Head of caudate nucleus (tissue), 42 donors: ENCODE results near the gene MYO1A.

Experiments
- DNase-seq, 42 donors: peaks; one replicate each; pipeline versions ENCODE4 v3.0.0 to v3.0.0-alpha.2; 2020 to 2021; ENCODE audit warnings: mixed read lengths in 7 of 42
- intact Hi-C: fragments of 100-400 bp; cut with DNase I; formaldehyde crosslinking; loops from one replicate; pipeline ENCODE4 v1.15.0; 2022

The MYO1A gene

GRCh38 chr12:57049890-57050289, at the start of gene MYO1A:
Gene MYO1A (minus strand): TSS chr12:57050129. CDS start chr12:57048323, 1,806 bp downstream.
- no peak for DNase-seq
- intact Hi-C loops, result no loop called here

GRCh38 chr12:57099047-57099714, 49.3 kb upstream of the MYO1A start:
- intact Hi-C loops, result no loop called here
- no peak for DNase-seq

DNA sequence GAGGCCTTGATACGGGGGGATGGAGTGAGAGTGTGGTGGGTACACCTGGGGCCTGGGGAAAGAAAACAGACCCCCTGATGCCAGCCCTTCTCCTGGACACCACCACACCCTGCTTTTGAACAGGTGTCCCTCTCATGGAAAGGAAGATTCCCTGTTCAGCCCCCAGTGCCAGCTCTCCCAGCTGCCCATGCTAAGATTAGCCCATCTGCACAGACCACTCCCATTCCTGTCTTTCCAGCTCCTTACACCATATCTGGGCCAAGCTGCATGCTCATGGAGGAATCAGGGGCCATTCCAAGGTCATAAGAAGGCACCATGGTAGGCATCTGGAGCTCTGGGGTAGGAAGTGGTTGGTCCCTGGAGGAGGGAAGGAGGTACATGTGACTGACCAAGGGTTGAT, 48.6 kb upstream of the MYO1A start:
- no peak for DNase-seq
- intact Hi-C loops, result no loop called here

GRCh38 chr12:57097554-57097835, 47.6 kb upstream of the MYO1A start:
- intact Hi-C loops, result no loop called here
- DNase-seq, result no peak

DNA sequence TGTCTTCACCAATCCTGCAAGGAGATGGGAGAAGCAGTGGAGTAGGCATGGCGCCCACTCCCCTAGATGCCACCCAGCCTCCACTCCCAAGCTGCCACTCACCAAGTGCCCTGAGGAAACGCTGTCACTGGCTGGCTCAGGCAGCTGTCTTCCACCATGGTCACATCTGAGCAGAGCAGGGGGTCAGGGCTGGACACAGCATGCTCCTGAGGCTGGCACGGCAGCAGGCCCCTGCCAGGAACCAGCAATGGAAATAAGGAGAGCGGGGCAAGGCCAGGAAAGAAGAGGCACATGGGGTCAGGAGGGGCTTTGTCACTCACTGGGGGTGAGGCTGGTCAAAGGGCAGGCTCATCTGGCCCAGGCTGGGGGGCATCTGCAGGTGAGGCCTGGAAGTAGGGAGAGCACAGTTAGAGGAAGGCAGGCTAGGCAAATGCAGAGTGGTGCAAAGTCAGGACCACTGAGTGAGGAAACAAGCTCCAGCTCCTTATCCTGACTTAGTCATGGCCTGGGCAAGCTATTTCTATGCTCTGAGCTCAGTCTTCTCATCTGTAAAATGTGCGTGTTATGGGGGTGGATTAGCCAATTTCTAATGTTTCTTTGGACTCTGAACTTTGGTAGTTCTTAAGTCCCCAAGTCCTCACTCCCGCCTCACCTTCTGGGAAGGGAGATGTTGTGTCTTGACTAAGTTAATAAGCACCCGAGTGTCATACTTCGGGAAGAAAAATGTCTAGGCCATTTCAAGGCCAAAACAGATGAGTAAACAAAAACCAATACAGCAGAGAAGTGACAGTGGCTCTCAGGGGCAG, 47.0 kb upstream of the MYO1A start:
- no peak for DNase-seq
- intact Hi-C loops, result no loop called here

DNA sequence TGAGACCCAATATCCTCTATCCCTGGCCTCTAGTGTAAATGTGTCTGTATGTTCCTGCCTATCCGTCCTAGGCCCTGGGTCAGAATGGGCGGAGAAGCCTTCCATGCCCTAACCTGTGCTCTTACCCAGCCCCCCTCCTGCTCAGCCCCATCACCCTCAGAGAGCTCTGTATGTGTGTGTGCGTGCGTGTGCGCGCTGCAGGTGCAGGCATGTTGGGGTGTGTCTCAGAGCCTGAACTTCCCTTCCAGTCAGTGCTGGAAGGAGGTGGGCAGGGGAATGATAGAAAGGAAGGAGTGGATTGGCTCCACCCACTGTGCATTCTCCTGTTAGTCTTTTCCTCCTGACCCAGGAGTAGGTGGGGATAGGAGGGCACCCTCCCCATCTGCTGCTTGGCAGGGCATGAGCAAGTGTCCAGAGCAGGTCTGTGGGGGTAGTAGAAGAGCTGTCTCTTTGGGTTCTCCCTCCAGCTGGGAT, 46.2 kb upstream of the MYO1A start:
- peak in 40 of 42 donors; percentile 26 to 90 (median 67) for DNase-seq

DNA sequence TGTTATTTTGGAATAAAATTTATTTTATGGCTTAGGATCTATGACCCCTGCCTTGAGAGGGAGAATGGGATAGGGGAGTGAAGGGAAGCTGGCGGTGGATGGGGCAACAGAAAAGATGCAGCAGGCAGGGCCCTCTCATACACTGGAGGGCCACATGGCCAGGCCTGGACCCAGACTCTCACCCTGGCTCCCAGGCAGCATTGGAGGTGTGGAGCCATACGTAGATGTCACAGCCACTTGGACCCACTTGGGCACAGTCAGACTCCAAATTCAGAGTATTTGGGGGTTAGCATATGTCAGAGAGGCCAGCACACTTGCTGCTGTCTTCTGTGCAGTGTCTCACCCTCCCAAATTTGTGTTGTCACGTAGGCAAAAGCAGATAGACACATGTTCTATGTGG, 45.5 kb upstream of the MYO1A start:
- intact Hi-C loops, result no loop called here
- DNase-seq, result no peak

More for the DNA sequence above, 46.2 kb upstream of the MYO1A start:
- intact Hi-C loops, result no loop called here

GRCh38 chr12:57094208-57095160, 44.6 kb upstream of the MYO1A start:
- DNase-seq, result peak in 12 of 42 donors; percentile 19 to 73 (median 39)
- intact Hi-C loops, result no loop called here

- intact Hi-C loops, result no loop called here
- peak in 40 of 42 donors; percentile 24 to 81 (median 56) for DNase-seq
These were observed 43.7 kb upstream of the MYO1A start for GRCh38 chr12:57093415-57094207.

DNA sequence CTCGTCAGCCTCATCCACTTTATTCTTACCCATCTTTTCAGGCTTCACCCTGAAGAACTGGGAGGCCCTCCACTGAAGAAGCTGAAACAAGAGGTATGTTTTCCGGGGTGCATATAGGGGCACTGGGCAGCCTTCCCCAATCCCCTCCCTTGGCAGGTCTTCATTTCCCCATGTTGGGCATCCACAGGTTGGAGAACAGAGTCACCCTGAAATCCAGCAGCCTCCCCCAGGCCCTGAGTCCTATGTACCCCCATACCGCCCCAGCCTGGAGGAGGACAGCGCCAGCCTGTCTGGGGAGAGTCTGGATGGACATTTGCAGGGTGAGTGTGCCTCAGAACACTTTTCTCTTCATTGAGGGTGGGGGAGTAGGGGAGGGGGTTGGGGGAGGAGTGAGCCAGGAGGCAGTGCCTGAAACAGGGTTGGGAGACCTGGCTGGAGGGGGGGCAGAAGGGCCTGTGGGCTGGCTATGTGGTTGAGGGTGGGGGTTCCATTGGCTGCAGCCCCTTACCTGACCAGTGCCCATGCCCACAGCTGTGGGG, 43.0 kb upstream of the MYO1A start:
- peak in 1 of 42 donors; percentile 41 for DNase-seq
- intact Hi-C loops, result no loop called here

DNA sequence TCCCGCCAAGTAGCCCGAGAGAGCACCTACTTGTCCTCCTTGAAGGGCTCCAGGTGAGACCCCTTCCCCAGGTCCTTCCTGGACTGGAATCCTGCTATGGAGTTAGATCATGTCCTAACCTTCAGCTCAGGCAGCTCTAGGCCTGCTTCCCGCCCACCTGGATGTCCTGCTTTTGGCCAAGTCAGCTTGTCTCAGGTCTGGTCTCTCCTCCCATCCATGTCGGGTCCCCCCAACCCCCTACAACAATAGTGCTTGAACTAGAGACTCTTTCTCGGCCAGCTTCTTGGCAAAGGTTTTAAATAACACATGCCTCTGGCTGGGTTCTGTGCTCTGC, 42.6 kb upstream of the MYO1A start:
- intact Hi-C loops, result no loop called here
- peak in 2 of 42 donors; percentile 2 to 45 for DNase-seq

DNA sequence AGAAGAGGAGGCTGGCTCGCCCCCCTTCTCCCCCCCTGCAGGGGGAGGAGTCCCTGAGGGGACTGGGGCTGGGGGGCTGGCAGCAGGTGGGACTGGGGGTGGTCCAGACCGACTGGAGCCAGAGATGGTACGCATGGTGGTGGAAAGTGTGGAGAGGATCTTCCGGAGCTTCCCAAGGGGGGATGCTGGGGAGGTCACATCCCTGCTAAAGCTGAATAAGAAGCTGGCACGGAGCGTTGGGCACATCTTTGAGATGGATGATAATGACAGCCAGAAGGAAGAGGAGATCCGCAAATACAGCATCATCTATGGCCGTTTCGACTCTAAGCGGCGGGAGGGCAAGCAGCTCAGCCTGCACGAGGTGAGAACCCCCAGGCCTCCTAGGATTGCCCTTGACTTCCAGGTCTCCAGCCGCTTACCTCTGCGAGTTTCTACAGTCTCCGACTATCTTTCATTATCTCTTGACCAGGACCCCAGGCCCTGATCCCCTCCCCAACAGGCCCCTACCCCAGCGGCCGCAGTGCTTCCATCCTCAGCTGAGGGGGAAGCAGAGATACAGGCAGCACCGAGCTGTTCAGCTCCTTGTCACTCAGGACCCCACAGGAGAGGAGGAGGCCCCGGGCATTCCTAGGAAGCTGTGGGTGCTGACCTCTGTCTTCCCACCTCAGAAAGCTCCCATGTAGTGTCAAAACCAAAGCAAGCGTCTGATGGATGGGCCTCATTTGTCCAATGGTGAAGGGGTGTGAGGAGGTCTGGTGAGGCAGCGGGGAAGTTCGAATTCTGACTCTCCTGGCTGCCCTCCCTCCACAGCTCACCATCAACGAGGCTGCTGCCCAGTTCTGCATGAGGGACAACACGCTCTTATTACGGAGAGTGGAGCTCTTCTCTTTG, 42.0 kb upstream of the MYO1A start:
- DNase-seq, result peak in 1 of 42 donors; percentile 7
- intact Hi-C loops, result no loop called here

DNA sequence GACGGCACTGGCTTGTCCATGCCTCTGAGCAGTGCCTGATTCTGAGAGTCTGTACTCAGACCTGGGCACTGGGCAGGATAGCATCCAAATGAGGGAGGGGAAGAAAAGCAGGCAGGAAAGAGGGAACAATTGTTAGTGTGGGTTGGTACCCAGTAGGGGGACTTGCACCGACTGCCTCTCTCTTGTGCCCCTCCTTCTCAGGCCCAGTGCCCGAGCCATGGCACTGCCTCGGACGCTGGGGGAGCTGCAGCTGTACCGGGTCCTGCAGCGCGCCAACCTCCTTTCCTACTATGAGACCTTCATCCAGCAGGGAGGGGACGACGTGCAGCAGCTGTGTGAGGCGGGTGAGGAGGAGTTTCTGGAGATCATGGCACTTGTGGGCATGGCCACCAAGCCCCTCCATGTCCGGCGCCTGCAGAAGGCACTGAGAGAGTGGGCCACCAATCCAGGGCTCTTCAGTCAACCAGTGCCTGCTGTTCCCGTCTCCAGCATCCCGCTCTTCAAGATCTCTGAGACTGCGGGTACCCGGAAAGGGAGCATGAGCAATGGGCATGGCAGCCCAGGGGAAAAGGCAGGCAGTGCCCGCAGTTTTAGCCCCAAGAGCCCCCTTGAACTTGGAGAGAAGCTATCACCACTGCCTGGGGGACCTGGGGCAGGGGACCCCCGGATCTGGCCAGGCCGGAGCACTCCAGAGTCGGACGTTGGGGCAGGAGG, 41.2 kb upstream of the MYO1A start:
- intact Hi-C loops, result no loop called here
- peak; percentile 53 to 87 (median 76) for DNase-seq

- intact Hi-C loops, result no loop called here
- peak in 1 of 42 donors; percentile 1 for DNase-seq
These were observed 40.6 kb upstream of the MYO1A start for GRCh38 chr12:57090490-57090889.

DNA sequence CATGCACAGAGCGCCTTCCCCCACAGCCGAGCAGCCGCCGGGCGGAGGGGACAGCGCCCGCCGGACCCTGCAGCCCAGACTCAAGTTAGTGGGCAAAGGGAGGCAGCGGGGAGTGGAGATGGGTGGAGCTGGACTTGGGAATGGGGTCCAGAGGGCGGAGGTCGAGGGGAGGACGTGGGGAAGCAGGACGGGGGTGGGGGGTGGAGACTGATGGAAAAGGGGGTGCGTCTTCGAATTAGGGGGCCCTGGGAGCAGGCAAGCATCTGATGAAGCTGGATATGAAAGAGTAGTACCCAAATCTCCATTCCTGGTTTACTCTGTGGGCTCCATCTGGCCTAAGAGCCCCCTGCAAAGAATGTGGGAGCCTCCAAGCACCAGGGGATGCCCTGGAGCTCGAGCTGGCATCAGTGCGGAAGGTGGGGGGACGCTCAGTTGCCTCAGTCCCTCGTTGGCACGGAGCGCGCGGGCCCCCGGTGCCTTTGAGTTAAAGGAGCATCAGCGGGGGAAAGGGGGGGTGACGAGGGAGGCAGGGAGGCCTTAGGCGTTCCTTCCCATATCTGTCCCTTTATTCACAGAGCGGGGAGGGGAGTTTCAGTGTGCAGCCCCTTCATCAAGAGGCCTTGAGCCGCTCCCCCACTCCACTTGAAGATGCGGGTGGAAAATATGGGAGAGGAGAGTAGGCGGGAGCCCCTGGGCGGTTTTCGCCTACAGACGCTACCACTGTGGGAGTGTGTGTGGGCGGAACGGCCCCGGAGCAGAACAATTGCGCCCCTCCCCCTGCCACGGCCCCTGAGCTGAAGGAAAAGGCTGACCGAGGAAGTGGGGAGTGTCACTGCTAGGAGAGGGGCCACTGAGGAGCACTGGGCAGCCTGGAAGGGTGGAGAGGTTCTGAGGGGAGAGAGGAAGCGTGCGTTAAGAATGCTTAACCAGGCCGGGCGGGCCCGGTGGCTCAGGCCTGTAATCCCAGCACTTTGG, 39.6 kb upstream of the MYO1A start:
- intact Hi-C loops, result no loop called here
- peak in 41 of 42 donors; percentile 31 to 84 (median 65) for DNase-seq
